GM12878 (cell line): ENCODE measurements around the gene CLEC19A. TPM values are rescaled to one million over a fixed set of nuclear protein-coding genes. Genes with fewer than 3 reads are reported as not detected.

ENCODE experiments used
- ATAC-seq: fragments of 200-7000 bp; cut with Tn5 transposase; 3 replicates; pipeline ENCODE4 v1.9.1; 2020; ENCODE audit warnings: mild to moderate bottlenecking, moderate library complexity
- BruUV-seq: library from RNA; stranded (reverse); fragments of 400-500 nt; replicated peaks from 2 replicates; lab custom pipeline; 2021; lab: Mats Ljungman, UMichigan
- CTCF ChIA-PET: fragments of 300-600 bp; sonication (Branson Sonifier 250); formaldehyde crosslinking; extraction: SDS; loops from one replicate; lab custom pipeline; 2021; ENCODE audit warnings: inconsistent platforms; lab: Yijun Ruan, JAX
- POLR2A ChIA-PET: fragments of 350-600 bp; formaldehyde crosslinking; extraction: SDS; loops from one replicate; lab custom pipeline; 2021; ENCODE audit warnings: inconsistent platforms; lab: Charles Lee
- RAD21 ChIA-PET: fragments of 300-600 bp; sonication (Branson Sonifier 250); formaldehyde crosslinking; loops from one replicate; lab custom pipeline; 2023; ENCODE audit warnings: antibody characterized with exemption; ENCODE audit not compliant: unreplicated experiment; lab: Charles Lee
- SMC1A ChIA-PET: fragments of 300-600 bp; sonication (Branson Sonifier 250); formaldehyde crosslinking; loops from one replicate; lab custom pipeline; 2023; ENCODE audit not compliant: unreplicated experiment, uncharacterized antibody; lab: Charles Lee
- DNase-seq: peaks from one replicate; pipeline ENCODE4 v3.0.0-alpha.2; 2011; ENCODE audit warnings: low read depth, low spot score
- FAIRE-seq: peaks from 3 replicates; lab custom pipeline; 2011; peaks lifted over from hg19 to GRCh38; lab: Jason Lieb, UNC
- H2AFZ ChIP-seq: 2 replicates; pipeline ENCODE4 v1.6.0; 2011; ENCODE audit warnings: low read depth, low read length, control low read depth; ENCODE audit not compliant: control insufficient read depth
- H3K27ac ChIP-seq: 2 replicates; pipeline ENCODE4 v1.5.1; 2011; ENCODE audit warnings: control low read depth; ENCODE audit not compliant: control insufficient read depth, insufficient read depth
- H3K27me3 ChIP-seq, 2 experiments: replicated peaks in 1 of 2; 2 replicates each; pipeline versions ENCODE4 v1.6.0 to v1.6.1; 2011; ENCODE audit warnings: low read length in 1 of 2; ENCODE audit not compliant: control insufficient read depth in 2 of 2, insufficient read depth in 2 of 2
- H3K36me3 ChIP-seq, 2 experiments: 2 replicates each; pipeline ENCODE4 v1.5.1; 2011; ENCODE audit warnings: low read length in 1 of 2; ENCODE audit not compliant: control insufficient read depth in 2 of 2, insufficient read depth in 2 of 2
- H3K4me1 ChIP-seq: 2 replicates; pipeline ENCODE4 v1.6.1; 2011; ENCODE audit warnings: mild to moderate bottlenecking, low read length, moderate library complexity, mixed read lengths; ENCODE audit not compliant: control insufficient read depth, insufficient read depth
- H3K4me2 ChIP-seq: 2 replicates; pipeline ENCODE4 v1.6.0; 2011; ENCODE audit warnings: control low read depth; ENCODE audit not compliant: control insufficient read depth, insufficient read depth
- H3K4me3 ChIP-seq: fragments of 200-600 bp; sonication (generic); 2 replicates; pipeline ENCODE4 v1.5.1; 2016
- H3K79me2 ChIP-seq: 2 replicates; pipeline ENCODE4 v1.6.0; 2011; ENCODE audit warnings: low read length; ENCODE audit not compliant: control insufficient read depth, insufficient read depth
- H3K9ac ChIP-seq: 2 replicates; pipeline ENCODE4 v1.8.0; 2011; ENCODE audit warnings: low read length, control low read depth, mixed read lengths; ENCODE audit not compliant: control insufficient read depth, insufficient read depth
- H3K9me3 ChIP-seq: replicated peaks from 3 replicates; pipeline ENCODE4 v1.5.1; 2011; ENCODE audit warnings: mild to moderate bottlenecking, low read length; ENCODE audit not compliant: control insufficient read depth, insufficient read depth
- H4K20me1 ChIP-seq: 2 replicates; pipeline ENCODE4 v1.6.0; 2011; ENCODE audit not compliant: control insufficient read depth, insufficient read depth
- BMI1 ChIP-seq: fragments of 450-650 bp; IDR thresholded peaks from 2 replicates; pipeline ENCODE4 v1.6.1; 2016; ENCODE audit warnings: mild to moderate bottlenecking, moderate library complexity, borderline replicate concordance
- CHD2 ChIP-seq: IDR thresholded peaks from 2 replicates; pipeline ENCODE4 v1.6.1; 2011; ENCODE audit warnings: low read depth, low read length, improper control_type of control experiment, borderline replicate concordance
- ELK1 ChIP-seq: IDR thresholded peaks from 2 replicates; pipeline ENCODE4 v1.6.1; 2012; ENCODE audit warnings: low read depth, low read length, improper control_type of control experiment
- KAT2A ChIP-seq: conservative IDR thresholded peaks from 2 replicates; pipeline ENCODE4 v1.6.1; 2011; ENCODE audit warnings: low read depth, low read length; ENCODE audit not compliant: control insufficient read depth
- MXI1 ChIP-seq: fragments of 150-350 bp; IDR thresholded peaks from 2 replicates; pipeline ENCODE4 v1.6.1; 2011; ENCODE audit warnings: low read depth, mild to moderate bottlenecking, inconsistent platforms, low read length, improper control_type of control experiment
- PBX3 ChIP-seq: IDR thresholded peaks from 2 replicates; pipeline ENCODE4 v1.6.1; 2011; ENCODE audit warnings: mild to moderate bottlenecking, low read depth, low read length, moderate library complexity; ENCODE audit not compliant: insufficient replicate concordance
- RB1 ChIP-seq: fragments of 450-650 bp; formaldehyde crosslinking; IDR thresholded peaks from 2 replicates; pipeline ENCODE4 v1.6.1; 2017; ENCODE audit warnings: mild to moderate bottlenecking, borderline replicate concordance
- SP1 ChIP-seq: IDR thresholded peaks from one replicate; pipeline ENCODE4 v1.6.1; 2011; ENCODE audit warnings: low read depth, low read length
- ZNF622 ChIP-seq: fragments of 450-650 bp; IDR thresholded peaks from 2 replicates; pipeline ENCODE4 v1.6.1; 2017; ENCODE audit warnings: mild to moderate bottlenecking, inconsistent platforms
- WGBS: methylation state at CpG from one replicate; pipeline ENCODE4 v1.1.6; 2016; ENCODE audit warnings: low lambda C conversion rate; ENCODE audit not compliant: insufficient replicate concordance, insufficient coverage; ENCODE audit errors: missing lambda C conversion rate; 5-methylcytosine and 5-hydroxymethylcytosine counted together
- in situ Hi-C: fragments of 300-500 bp; cut with MboI; formaldehyde crosslinking; loops from 9 replicates; pipeline ENCODE4 v1.14.3; 2018; ENCODE audit warnings: mixed read lengths
- intact Hi-C: fragments of 100-400 bp; cut with micrococcal nuclease; formaldehyde crosslinking; loops from one replicate; pipeline ENCODE4 v1.14.2; 2022; ENCODE audit not compliant: unreplicated experiment
- polyA plus RNA-seq, 11 experiments: library from polyadenylated mRNA; depleted of rRNA in 4 of 11; unstranded in 6 of 11; stranded (reverse) in 5 of 11; fragments of >200 nt; fragmentation: Nextera tagmentation in 4 of 11; fragmentation: Illumina TruSeq in 1 of 11; extraction: Ambion mirVana in 4 of 11; extraction: Trizol in 1 of 11; gene quantifications; 1 replicate in 1 of 11; 2 replicates in 10 of 11; pipeline versions ENCODE4 v1.2.1 to v1.2.3, GENCODE V29; 2011 to 2016; ENCODE audit warnings: inconsistent platforms in 2 of 11, missing spikeins in 2 of 11, low read depth in 1 of 11
- total RNA-seq, 4 experiments: library from RNA; depleted of rRNA in 3 of 4; stranded (reverse); fragments of >200 nt in 3 of 4; fragmentation: Illumina TruSeq in 1 of 4; extraction: Trizol in 1 of 4; gene quantifications; 2 replicates each; pipeline versions ENCODE4 v1.2.1 to v1.2.3, GENCODE V29; 2013 to 2021

The CLEC19A gene
- total and polyA plus RNA-seq, 10 of the 15 experiments (the other 5 are each of a cell fraction or from before 2014, with no cell fraction given) = 0.03 TPM; not detected in 8

- no peak overlapping the region for H3K4me2 ChIP-seq
- H3K27ac ChIP-seq = no peak overlapping the region
- no peaks in the 10 kb centered on the region for H3K79me2 ChIP-seq
- ATAC-seq (no peak), FAIRE-seq (no peak), DNase-seq (no peak)
- H3K4me1 ChIP-seq = peaks cover 21% of the 10 kb centered on the region
- SMC1A ChIA-PET = interaction anchor here (0.7 to 1.4 kb wide), 2 partner anchors 87 to 342 kb away, joined by 3 read pairs; no protein-coding TSS in a partner anchor
- POLR2A ChIA-PET = interaction anchor here (0.5 kb wide), 1 partner anchor 12 kb away, joined by 8 read pairs; no protein-coding TSS in a partner anchor
- H2AFZ ChIP-seq = no peak overlapping the region
- WGBS = 46% methylated on average over 1 of the region's 1 CpG
- no peak for TF ChIP-seq ZNF622
- H3K4me3 ChIP-seq = no peak overlapping the region
- CTCF ChIA-PET = interaction anchor here (1.0 to 1.7 kb wide), 2 partner anchors 27 to 118 kb away, joined by 3 read pairs; no protein-coding TSS in a partner anchor
- no peaks in the 10 kb centered on the region for H3K27me3 ChIP-seq
- H4K20me1 ChIP-seq = no peaks in the 10 kb centered on the region
- no peaks in the 10 kb centered on the region; the same call in 2 of the 3 replicates for H3K9me3 ChIP-seq
- RAD21 ChIA-PET = interaction anchor here (0.7 kb wide), 1 partner anchor 10 kb away, joined by 3 read pairs; no protein-coding TSS in a partner anchor
- intact Hi-C loops (no loop called here), in situ Hi-C loops (no loop called here)
- BruUV-seq = no TSS peak
- H3K9ac ChIP-seq = no peak overlapping the region
- H3K36me3 ChIP-seq = no peaks in the 10 kb centered on the region
Observed at GRCh38 chr16:19297454-19297853, 11.9 kb downstream of the CLEC19A start.

DNA sequence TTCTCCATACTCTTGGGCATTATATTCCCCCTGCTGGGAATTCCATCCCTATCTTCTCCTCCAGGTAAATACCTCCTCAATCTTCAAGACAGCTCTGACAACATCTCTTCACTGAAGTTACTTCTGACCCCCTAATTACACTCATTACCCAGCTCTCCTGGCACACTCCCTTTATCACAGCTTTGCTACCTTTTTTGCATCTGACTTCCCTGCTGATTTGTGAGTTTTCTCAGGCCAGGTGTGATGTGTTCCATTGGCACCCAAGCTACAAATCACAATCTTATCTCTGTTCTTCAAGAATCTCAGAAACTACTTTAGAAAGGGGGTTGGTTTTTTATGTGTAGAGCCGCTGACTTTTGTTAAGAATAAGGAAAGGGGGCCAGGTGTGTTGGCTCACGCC is 14.0 kb downstream of the CLEC19A start:
- Histone ChIP-seq H3K4me3 (no peak overlapping the region), H2AFZ (no peak overlapping the region), H3K4me1 (peaks cover 10% of the 10 kb centered on the region), H3K36me3 (no peaks in the 10 kb centered on the region), H3K4me2 (no peak overlapping the region), H3K27me3 (no peaks in the 10 kb centered on the region), H3K79me2 (no peaks in the 10 kb centered on the region), H3K27ac (no peak overlapping the region), H3K9ac (no peak overlapping the region), H4K20me1 (no peaks in the 10 kb centered on the region), H3K9me3 (no peaks in the 10 kb centered on the region; the same call in 2 of the 3 replicates)
- FAIRE-seq = no peak
- no TSS peak for BruUV-seq
- intact Hi-C loops (no loop called here), in situ Hi-C loops (no loop called here)
- no peak for TF ChIP-seq MXI1
- no peak for TF ChIP-seq KAT2A
- TF ChIP-seq ELK1 = no peak
- TF ChIP-seq BMI1 = no peak
- no peak for TF ChIP-seq PBX3
- no peak for TF ChIP-seq CHD2
- TF ChIP-seq SP1 = no peak
- no peak for TF ChIP-seq RB1
- ATAC-seq = no peak
- POLR2A ChIA-PET = no interaction called here
- RAD21 ChIA-PET = interaction anchor here (0.5 to 1.8 kb wide), 3 partner anchors 57 to 321 kb away, joined by 3 to 6 read pairs (median 3); no protein-coding TSS in a partner anchor
- DNase-seq = no peak
- CTCF ChIA-PET = interaction anchor here (0.8 to 1.6 kb wide), 2 partner anchors 10 to 51 kb away, joined by 3 to 5 read pairs; no protein-coding TSS in a partner anchor
- SMC1A ChIA-PET = interaction anchor here (0.6 to 1.5 kb wide), 2 partner anchors 96 to 120 kb away, joined by 3 to 4 read pairs; no protein-coding TSS in a partner anchor
- 24% methylated on average over 2 of the region's 2 CpGs for whole genome bisulfite sequencing
